Stimulated activated CD8-positive, alpha-beta memory T cell treated with anti-CD3 and anti-CD28 coated beads, Interleukin-4, amount 100 ng/mL, for 48 hours (primary cell): Measurements from ENCODE around the gene GKN2.
"Not testable (repeated sequence)": the region's sequence is repeated elsewhere in the genome, so short reads cannot be mapped to it uniquely, and the experiment has no call there.

Experiments
- DNase-seq: peaks from one replicate; pipeline ENCODE4 v3.0.0-alpha.2; 2020

Gene GKN2

DNA sequence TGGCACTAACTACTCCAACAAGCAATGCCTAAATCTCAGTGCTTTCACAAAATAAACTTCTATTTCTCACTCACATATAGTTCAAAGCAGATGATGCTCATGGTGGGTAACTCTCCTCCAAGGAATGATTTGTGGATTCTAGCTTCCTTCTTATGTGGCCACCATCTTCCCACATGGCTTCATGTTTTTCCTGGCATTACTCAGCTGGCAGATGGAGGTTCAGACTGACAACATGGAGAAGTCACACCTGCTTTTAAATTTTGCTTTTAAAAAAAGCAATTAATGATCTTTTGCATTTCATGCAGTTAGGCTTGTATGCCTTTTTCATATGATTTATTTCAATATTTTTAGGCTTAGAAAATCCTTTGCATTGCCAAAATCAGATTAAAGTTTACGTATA lies 6.3 kb upstream of the GKN2 start:
- DNase-seq: no peak

DNA sequence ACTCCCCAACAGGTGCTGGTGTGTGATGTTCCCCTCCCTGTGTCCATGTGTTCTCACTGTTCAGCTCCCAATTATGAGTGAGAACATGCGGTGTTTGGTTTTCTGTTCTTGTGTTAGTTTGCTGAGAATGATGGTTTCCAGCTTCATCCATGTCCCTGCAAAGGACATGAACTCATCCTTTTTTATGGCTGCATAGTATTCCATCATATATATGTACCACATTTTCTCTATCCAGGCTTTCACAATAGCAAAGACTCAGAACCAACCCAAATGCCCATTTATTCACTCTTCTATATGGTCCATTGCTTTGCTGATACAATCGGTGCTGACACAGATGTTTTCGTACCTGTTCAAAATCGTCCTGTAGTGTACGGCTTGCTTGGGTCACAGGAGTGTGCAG lies 2.7 kb upstream of the GKN2 start:
- not testable (repeated sequence) for DNase-seq

DNA sequence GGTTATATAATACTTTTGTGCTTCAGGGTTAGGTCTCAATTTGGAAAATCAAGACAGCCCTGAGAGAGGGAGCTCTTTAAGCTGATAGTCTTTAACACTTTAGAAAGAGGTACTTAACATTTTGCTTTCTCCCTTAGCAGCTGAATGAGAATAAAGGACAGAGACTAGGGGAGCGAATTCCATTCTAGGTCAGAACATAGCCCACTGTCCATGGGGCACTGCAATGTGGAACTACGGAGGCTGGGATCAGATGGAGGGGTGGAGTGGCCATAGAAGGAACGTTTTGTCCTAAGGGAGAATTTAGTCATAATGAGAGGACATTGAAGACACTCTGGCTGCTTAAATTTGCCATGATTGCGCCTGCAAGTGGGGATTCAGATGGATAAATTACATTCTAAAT lies 794 bp downstream of the GKN2 start:
- DNase-seq: no peak

DNA sequence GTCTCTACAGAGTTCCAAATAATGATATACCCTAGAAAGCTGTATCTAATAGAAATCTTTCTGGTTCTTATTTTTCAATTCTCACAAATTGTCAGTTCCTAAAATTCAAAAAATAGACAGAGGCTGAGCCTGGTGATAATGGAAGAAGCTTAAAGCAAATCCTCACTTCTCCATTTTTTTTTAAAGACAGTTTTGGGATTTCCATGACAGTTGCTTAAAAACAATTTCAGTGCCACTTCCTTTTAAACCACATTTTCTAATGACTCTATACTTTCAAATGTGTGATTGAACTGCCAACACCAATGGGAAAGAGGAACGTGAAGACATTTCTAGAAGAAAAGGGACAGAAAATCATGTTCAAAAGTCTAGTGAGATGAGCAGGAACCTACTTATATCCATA lies 4.0 kb downstream of the GKN2 start:
- DNase-seq: no peak

DNA sequence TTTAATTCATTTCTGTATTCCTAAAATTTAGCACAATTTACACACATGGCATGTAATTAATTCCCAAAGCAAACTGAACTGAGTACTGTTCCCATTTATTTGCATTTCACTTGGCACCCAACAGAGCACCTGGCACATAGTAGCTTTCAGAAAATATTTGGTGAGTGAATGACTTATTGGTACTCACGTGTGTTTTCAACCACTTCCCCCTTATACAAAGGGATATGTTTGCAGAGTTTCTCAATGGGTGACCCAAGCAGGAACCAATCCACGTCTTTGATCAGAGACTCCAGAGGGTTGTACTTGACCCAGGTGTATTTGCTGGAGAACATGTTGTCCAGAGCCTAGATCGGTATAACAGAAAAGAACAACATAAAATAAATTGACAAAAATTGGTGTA lies 6.6 kb downstream of the GKN2 start:
- no peak for DNase-seq

DNA sequence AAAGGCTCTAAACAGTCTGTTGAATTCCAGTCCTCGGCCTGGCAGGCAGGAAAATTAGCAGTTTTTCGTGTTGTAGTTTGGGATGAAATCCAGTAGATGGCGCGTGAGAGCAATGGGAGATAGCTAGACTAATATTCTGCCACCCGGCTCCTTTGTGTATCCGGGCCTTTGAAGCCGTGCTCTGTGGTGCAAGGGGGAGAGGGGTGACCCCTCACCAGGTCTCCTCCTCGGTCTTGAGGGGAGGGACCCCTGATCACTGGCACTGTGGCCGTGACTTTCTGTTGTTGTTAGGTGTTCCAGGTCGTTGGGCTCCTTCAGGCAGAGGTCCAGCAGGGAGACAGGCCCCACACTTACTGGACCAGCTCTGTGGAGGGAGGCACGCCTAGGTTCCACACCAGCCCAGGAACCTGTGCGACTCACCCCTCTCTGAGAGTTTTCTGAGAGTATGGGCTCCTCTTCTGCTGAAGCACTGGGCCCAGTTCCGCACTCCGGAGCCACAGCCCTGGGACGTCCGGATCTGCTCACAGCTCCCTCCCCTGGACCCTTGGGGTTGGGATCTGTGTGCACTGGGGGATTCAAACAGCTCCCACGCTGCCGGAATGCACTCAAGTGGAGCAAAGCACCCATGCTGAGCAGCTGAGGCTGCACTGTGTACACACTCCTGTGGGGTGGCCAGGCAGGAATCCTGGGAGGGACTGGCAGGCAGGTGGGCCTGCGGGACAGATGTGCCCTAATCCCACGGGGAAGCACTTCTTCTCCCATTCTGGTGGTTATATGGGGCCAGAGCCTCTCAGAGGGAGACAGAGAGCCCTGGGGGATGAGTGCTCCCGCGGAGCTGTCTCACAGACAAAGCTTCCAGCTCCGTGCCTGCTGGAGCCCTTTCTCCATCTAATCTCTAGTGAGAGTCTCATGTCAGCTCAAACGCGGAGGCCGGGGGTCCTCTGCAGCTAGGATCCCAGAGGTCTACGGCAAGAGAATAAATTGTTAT lies 8.8 kb downstream of the GKN2 start:
- DNase-seq: peak; percentile 73

DNA sequence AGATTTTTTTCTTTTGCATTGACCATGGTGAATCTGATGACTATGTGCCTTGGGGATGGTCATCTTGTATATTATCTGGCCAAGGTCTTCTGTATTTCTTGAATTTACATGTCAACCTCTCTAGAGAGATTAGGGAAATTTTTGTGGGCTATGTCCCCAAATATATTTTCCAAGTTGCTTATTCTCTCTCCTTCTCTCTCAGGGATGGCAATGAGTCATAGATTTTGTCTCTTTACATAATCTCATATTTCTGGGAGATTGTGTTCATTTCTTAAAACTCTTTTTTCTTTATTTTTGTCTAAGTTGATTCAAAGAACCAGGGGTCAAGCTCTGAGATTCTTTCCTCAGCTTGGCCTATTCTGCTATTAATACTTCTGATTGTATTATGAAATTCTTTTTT lies 9.9 kb downstream of the GKN2 start:
- DNase-seq: no peak

DNA sequence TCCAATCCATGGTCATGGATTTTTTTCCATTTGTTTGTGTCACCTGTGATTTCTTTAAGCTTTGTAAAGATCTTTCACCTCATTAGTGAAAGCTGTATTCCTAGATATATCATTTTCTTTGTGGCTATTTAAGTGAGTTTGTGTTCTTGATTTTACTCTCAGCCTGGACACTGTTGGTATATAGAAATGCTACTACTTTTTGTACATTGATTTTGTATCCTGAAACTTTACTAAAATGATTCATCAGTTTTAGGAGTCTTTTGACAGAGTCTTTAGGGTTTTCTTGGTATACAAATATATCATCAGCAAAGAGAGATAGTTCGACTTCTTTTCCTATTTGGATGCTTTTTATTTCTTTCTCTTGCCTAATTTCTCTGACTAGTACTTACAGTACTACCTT lies 12.3 kb downstream of the GKN2 start:
- no peak for DNase-seq

DNA sequence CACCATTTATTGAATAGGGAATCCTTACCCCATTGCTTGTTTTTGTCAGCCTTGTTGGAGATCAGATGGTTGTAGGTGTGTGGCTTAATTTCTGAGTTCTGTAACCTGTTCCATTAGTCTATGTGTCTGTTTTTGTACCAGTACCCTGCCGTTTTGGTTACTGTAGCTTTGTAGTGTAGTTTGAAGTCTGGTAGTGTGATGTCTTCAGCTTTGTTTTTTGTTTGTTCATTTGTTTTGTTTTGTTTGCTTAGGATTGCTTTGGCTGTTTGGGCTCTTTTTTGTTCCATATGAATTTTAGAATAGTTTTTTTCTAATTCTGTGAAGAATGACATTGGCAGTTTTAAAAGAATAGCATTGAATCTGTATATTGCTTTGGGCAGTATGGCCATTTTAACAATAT lies 12.7 kb downstream of the GKN2 start:
- DNase-seq: no peak

DNA sequence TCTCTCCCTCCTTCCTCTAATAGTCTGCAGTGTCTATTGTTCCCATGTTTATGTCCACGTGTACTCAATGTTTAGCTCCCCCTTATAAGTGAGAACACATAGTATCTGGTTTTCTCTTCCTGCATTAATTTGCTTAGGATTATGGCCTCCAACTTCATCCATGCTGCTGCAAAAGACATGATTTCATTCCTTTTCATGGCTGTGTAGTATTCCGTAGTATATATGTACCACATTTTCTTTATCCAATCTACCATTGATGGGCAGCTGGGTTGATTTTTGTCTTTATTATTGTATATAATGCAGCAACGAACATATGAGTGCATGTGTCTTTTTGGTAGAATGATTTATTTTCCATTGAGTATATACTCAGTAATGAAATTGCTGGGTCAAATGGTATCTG lies 13.8 kb downstream of the GKN2 start:
- no peak for DNase-seq

DNA sequence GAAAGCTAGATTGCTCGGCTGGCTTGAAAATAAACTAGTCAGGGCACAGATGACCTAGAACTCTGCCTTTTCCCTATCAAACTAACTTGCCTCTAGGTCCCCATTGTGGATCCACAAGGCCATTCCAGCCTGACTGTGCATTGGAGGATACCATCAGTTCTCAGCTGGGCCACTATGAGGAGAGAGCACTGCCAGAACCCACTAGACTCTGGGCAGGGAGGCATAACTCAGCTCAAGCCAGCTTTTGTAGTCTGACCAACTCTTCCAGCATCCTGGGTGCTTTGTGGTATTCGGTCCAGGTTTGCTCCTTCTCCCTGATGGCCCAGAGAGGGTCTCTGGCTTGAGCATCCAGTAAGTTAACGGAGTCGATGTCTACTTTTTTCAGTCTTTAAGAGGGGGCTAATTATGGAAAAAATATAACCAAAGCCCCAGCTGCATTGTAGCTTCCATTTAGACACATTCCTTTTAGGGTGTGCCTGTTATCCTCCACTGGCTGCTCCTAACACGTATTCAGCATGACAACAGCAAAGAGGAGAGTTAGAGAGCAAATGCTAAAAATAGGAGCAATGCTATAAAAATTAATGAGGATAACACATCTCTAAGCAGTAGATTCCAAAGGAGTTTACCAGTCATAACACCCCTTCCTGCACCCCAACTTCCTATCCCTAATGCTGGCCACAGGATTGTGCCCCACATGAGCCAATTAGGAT lies 15.2 kb downstream of the GKN2 start:
- no peak for DNase-seq

DNA sequence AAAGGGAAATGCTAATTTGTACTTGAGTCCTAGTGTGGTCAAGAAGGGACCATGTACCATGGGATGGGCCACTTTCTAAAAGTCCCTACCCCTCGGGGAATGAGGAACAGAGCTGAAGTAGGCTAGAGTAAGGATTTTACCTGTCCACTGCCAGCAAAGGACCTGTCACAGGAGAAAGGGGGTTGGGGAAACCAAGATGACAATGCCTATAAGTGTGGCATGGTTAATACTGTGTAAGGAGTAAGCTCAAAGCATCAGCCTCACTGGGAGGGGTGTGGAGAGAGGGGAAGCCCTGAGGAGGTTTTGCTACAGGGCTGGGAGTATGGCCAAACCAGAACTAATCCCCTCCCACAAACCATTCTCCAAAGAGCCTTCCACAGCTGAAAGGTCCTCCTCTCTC lies 15.8 kb downstream of the GKN2 start:
- DNase-seq: no peak

DNA sequence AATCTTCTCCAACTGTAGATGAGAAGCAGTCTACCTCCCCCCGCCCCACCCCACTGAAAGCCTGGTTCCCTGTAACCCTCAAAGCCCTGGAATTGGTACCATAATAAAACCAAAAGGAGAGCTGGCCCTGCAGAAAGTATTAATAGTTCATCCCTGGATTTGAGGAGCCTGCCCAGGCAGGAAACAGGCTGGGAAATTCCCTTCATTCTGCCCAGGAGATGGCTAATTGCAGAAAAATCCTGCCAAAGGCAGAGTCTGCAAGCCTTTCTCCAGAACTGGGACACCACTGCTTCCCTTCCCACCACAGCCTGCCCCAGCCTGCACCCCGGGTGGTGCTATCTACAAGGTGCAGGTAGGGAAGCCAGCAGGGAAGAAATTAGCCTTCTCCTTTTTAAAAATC lies 16.3 kb downstream of the GKN2 start:
- no peak for DNase-seq

DNA sequence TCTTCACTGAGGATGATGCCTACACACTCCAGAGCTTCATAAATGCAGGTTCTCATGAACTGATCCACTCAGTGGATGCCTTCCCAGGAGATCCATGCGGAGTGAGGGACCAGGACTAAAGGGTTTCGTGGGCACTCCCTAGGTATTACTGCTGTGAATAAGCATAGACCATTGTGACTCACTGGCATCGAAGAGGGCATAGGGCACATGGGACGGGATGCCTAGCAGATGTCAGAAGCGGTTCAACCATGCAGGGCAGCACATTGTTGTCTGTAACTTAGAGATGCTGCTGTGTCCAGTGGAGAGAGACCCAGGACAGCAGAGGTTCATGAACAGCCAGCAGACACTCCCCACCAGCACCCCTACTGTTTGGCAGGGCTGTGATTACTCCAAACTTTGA lies 17.2 kb downstream of the GKN2 start:
- no peak for DNase-seq

DNA sequence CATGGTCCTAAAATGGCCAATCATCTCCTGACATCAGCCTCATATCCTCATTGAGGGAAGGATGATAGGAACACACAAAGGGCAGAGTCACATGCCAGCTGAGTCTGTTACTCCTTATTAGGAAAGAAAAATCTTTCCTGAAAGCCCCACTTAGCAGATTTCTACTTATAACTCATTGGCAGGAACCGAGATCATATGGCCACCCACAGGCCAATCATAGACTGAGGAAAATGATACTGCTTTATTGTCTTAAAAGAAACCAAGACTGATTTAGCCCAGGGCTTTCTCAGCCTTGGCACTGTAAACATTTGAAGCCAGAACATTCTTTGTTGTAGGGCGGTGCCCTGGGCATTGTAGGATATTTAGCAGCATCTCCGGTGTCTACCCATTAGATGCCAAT lies 18.7 kb downstream of the GKN2 start:
- DNase-seq: no peak

DNA sequence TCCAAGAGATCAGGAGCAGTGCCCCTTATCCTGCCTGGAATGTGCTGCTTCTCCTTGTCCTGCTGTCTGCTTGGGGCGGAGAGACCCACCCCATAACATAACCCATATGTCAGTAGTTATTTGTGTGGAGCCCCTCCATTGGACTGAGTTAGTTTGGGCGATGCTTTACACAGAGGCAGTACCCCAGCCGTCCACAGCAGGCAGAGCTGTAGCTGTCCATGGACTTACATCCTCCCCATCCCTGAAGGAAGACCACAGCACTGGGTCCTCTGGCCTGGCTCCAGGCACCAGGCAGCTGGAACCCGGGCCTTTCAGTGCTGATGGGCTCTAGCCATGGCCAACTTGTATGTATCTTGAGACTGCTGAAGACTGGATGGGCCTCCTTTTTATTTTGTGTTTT lies 20.3 kb downstream of the GKN2 start:
- DNase-seq: no peak

DNA sequence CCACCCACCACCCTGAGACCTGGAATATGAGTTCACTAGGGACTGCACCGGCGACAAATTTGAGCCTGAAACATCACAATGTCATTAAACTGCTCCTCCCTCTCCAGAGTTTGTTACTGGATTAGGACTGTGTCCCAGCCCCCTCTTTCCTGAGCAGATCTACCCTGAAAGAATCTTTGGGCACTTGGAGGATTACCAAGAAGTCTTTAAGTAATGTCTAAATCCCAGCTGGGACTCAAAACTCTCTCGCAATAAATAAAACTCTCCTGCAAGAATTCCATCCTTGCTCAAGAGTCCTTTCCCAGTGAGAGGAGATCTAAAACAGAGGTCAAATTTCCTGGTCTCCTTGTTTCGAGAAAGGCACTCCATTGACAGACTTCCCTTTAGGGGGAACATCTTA lies 20.9 kb downstream of the GKN2 start:
- no peak for DNase-seq

DNA sequence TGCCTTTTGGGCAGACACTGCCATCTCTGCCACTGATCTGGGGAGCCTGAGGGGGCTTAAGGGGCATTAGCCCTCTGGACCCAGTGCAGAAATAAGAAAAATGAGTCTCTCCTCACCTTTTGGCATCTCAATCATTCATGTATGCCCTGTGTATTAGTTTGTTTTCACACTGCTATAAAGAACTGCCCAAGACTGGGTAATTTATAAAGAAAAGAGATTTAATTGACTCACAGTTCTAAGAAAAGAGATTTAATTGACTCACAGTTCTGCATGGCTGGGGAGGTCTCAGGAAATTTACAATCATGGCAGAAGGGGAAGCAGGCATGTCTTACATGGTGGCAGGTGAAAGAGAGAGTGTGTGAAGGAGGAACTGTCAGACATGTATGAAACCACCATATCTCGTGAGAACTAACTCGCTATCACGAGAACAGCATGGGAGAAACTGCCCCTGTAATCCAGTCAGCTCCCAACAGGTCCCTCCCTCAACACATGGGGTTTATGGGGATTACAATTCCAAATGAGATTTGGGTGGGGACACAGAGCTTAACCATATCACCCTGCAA lies 21.5 kb downstream of the GKN2 start:
- DNase-seq: no peak

DNA sequence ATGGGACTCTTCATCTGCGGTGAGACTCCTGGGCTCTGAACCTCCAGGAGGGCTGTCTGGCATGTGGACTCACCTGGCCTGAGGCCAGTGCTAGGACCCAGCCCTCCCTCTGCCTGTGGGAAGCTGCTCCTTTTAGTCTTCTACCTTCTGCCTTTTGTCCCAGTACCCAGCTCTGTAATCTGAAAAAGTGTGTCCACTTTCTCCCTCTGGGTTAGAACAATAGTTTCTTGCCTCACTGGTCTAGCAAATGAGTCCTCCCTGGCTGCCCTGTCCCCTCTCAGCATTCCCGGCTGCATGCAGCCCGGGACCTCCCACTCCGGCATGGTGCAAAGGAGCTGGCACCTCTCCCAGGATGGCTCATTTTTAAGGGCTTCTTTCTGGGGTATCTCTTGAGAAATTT lies 25.9 kb downstream of the GKN2 start:
- no peak for DNase-seq

DNA sequence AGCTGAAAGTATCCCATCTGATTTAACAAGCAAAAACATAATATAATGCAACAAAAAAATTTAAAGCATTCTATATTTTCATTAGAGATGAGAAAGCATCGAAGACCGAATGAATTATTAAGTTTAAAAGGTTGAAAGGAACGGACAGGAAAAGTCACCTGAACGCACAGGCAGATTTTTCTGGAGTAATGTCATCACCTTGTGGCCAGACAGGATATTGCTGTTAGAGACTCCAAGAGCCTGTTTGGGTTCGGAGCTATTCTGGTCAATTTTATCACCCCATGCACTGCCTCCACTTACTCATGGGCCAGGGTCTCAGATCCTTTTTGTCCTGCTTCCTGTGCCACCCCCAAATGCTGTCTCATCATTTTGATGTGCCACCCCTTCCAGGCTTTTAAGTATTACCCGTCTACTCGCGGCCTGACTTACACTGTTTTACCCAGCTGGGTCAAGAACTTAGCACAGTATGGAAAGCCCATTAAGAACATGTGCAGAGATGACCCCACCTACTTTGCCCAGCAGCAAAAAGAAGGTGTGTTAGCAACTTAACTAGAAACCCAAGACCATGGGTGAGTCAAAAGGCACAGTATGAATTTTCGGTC lies 27.3 kb downstream of the GKN2 start:
- DNase-seq: peak; percentile 60

DNA sequence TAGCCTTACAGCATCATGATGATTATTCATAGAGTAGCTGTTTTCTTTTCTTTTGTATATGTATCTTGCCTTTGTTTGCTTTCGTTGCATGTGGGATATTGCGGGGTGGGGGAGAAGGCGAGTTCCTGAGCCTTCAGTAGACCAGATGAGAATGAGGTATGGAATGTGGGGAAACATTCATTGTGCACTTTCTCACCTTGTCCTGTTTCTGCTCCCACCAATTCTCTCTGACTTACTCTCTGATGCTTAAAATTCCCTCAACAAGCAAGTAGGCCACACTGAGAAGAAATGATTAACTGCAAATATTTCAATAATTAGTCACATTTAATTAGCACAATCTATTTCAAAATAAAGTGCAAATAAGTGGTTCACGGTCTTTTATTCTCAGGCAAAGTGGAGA lies 31.0 kb downstream of the GKN2 start:
- DNase-seq: no peak

DNA sequence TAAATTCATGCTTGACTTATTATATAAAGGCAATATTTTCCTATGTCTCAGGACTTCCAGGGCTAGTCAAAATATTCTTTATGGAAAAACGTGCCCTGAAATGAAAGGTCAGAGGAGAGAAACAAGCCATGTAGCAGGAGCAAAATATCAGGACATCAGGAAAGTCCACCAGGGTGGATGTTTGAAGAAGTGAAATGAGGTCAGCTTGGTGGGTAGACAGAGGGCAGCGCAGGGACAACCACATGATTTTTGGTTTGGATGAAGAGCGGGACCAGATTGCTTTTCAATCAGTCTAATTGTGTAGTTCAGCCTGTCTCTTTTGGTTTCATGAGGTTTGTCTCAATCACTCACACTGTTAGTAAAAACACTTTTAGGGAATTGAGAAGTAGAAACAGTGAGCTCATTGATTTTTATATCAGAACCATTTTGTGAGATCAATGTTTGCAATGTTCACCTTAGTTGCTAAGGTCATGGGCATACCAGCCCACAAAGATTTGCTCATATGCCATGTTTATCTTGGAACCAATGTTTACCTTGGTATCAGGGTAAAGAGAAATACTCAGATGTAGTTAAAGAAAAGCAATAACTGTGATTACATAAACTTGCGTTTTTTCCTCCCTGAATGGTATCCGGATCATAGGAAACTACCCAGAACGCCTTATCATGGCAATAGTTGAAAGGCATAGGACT lies 32.1 kb downstream of the GKN2 start:
- DNase-seq: no peak

DNA sequence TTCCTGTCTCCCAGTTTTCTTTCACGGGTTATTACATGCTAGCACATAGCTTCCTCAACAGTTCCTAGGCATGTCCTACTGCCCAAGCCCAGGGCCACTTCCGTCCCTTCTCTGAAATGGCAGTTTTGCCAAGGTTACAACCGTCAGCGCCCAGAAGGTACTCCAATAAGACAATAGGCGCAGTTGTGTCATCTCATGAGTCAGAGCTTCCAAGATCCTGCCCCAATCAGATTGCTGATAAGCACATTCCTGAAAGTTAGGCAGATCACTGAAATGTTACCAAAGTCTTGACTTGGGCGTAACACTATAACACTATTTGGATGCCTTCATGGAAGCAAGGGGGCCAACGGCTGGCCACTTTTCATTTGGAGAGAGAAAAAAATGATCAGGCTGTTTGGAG lies 34.2 kb downstream of the GKN2 start:
- DNase-seq: no peak
